ENCODE results near the gene MICAL1.

DNA sequence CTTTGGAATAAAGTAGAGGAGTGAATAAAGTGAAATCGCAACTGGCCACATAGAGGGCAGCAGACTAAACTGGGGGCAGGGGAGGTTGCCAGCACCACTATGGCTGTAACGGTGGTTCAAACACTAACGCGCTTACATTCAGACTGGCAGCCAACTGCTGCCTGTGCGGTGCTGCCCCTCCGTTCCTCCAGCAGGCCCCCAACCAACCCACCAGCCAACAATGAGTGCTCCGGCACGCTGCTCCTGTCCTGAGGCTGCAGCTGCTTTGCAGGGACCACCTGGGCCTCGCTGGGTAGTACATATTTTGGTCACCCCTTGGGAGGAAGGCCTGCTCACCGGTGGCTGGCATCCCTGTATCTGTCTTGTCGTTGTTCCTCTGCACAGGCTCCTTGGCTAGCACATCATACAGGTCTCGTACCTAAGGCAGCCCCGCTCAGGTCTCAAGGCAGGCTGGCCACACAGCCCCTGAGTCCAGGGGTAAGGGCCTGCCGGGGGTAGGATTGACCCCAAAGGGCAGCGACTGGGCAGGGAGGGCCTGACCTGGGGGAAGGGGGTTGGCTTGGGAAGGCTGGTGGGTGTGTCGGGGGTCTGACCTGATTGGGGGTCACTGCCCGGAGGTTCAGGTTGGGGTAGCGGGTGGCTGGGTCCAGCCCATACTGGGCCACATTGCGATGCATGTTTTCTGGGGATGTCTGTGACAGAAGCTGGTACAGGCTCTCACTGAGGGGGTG lies 6.3 kb downstream of the MICAL1 start:
- no peak for TF ChIP-seq CTCF (conservative IDR thresholded peaks at IDR 0.05; ENCODE audit: low read length)
- no peak for TF ChIP-seq EZH2phosphoT487 (IDR thresholded peaks at IDR 0.05; ENCODE audit: borderline replicate concordance, low read depth, low read length)
